Sigmoid colon (tissue), 4 donors: Measurements from ENCODE around the gene NLRC5.

Experiments
- EP300 ChIP-seq, 4 donors: sonication (generic); formaldehyde crosslinking; IDR thresholded peaks; one replicate each; pipeline ENCODE4 v1.6.1; 2017; ENCODE audit warnings: antibody characterized with exemption in 4 of 4
- POLR2A ChIP-seq, 2 donors: fragments of 450-650 bp; IDR thresholded peaks; one replicate each; pipeline ENCODE4 v1.6.1; 2016; ENCODE audit warnings: antibody characterized with exemption in 2 of 2, mild to moderate bottlenecking in 2 of 2, moderate library complexity in 2 of 2

GRCh38 chr16:56997264-56997663 lies 7.9 kb downstream of the NLRC5 start:
- TF ChIP-seq POLR2A (IDR thresholded peaks at IDR 0.05), result no peak
- no peak for TF ChIP-seq EP300 (IDR thresholded peaks at IDR 0.05)
